HepG2 (cell line): ENCODE measurements around the gene ABHD4. TPM values are rescaled to one million over a fixed set of nuclear protein-coding genes. Genes with fewer than 3 reads are reported as not detected.

Source experiments
- CCAR2 ChIP-seq: fragments of 200-400 bp; formaldehyde crosslinking; optimal IDR thresholded peaks from 2 replicates; pipeline ENCODE3; 2018; ENCODE audit warnings: low read depth, mild to moderate bottlenecking, low read length, moderate library complexity
- CHD2 ChIP-seq: IDR thresholded peaks from 2 replicates; pipeline ENCODE4 v1.6.1; 2011; ENCODE audit warnings: low read depth, low read length, improper control_type of control experiment
- CREM ChIP-seq, 2 experiments: sonication (generic) in 1 of 2; formaldehyde crosslinking in 1 of 2; IDR thresholded peaks; 2 replicates each; pipeline versions ENCODE4 v1.4.0 to v1.6.1; 2016 to 2020; ENCODE audit warnings: antibody characterized with exemption in 1 of 2, mild to moderate bottlenecking in 1 of 2, missing genetic modification reagents in 1 of 2
- MAX ChIP-seq: IDR thresholded peaks from 2 replicates; pipeline ENCODE4 v1.6.1; 2012; ENCODE audit warnings: inconsistent platforms
- PPARG ChIP-seq: conservative IDR thresholded peaks from 2 replicates; pipeline ENCODE4 v1.6.1; 2016; ENCODE audit warnings: missing biosample characterization, missing genetic modification reagents
- PRPF4 ChIP-seq: fragments of 200-400 bp; formaldehyde crosslinking; IDR thresholded peaks from 2 replicates; pipeline ENCODE4 v1.6.1; 2016; ENCODE audit warnings: low read length, low read depth; ENCODE audit not compliant: poor library complexity, severe bottlenecking
- RFX3 ChIP-seq: IDR thresholded peaks from 2 replicates; pipeline ENCODE4 v1.6.1; 2016; ENCODE audit warnings: missing biosample characterization, missing genetic modification reagents
- SAFB2 ChIP-seq: sonication (generic); formaldehyde crosslinking; IDR thresholded peaks from 2 replicates; pipeline ENCODE4 v1.5.1; 2020; ENCODE audit warnings: missing genetic modification reagents, low read depth, mild to moderate bottlenecking, borderline replicate concordance
- SOX5 ChIP-seq: IDR thresholded peaks from 2 replicates; pipeline ENCODE4 v1.6.1; 2016; ENCODE audit warnings: borderline replicate concordance
- SP140L ChIP-seq: sonication (generic); formaldehyde crosslinking; IDR thresholded peaks from 2 replicates; pipeline ENCODE4 v1.4.0; 2020; ENCODE audit warnings: missing genetic modification reagents, borderline replicate concordance
- SP5 ChIP-seq: IDR thresholded peaks from 2 replicates; pipeline ENCODE4 v1.6.1; 2016; ENCODE audit warnings: low read depth, borderline replicate concordance
- TFDP2 ChIP-seq: sonication (generic); formaldehyde crosslinking; IDR thresholded peaks from 2 replicates; pipeline ENCODE4 v1.4.0; 2020; ENCODE audit warnings: missing genetic modification reagents
- TOE1 ChIP-seq: sonication (generic); formaldehyde crosslinking; IDR thresholded peaks from 2 replicates; pipeline ENCODE4 v1.4.0; 2020; ENCODE audit warnings: mild to moderate bottlenecking, missing genetic modification reagents
- ZFP82 ChIP-seq: sonication (generic); formaldehyde crosslinking; IDR thresholded peaks from 2 replicates; pipeline ENCODE4 v1.5.1; 2020; ENCODE audit warnings: mild to moderate bottlenecking, missing genetic modification reagents, borderline replicate concordance
- ZNF10 ChIP-seq: sonication (generic); formaldehyde crosslinking; IDR thresholded peaks from 2 replicates; pipeline ENCODE4 v1.4.0; 2020; ENCODE audit warnings: mild to moderate bottlenecking, low read depth, missing genetic modification reagents, borderline replicate concordance
- ZNF234 ChIP-seq: sonication (generic); formaldehyde crosslinking; conservative IDR thresholded peaks from 2 replicates; pipeline ENCODE4 v1.5.1; 2020; ENCODE audit warnings: mild to moderate bottlenecking, missing genetic modification reagents
- ZNF276 ChIP-seq: sonication (generic); formaldehyde crosslinking; IDR thresholded peaks from 2 replicates; pipeline ENCODE4 v1.4.0; 2020; ENCODE audit warnings: mild to moderate bottlenecking, low read depth, missing genetic modification reagents
- ZNF337 ChIP-seq: sonication (generic); formaldehyde crosslinking; IDR thresholded peaks from 2 replicates; pipeline ENCODE4 v1.5.1; 2020; ENCODE audit warnings: missing genetic modification reagents, low read depth, mild to moderate bottlenecking, borderline replicate concordance
- ZNF367 ChIP-seq: sonication (generic); formaldehyde crosslinking; IDR thresholded peaks from 2 replicates; pipeline ENCODE4 v1.4.0; 2020; ENCODE audit warnings: missing genetic modification reagents, borderline replicate concordance
- ZNF430 ChIP-seq: sonication (generic); formaldehyde crosslinking; IDR thresholded peaks from 2 replicates; pipeline ENCODE4 v1.9.0; 2021; ENCODE audit warnings: mild to moderate bottlenecking, missing genetic modification reagents
- ZNF503 ChIP-seq: sonication (generic); formaldehyde crosslinking; IDR thresholded peaks from 2 replicates; pipeline ENCODE4 v1.4.0; 2020; ENCODE audit warnings: missing genetic modification reagents
- ZNF562 ChIP-seq: sonication (generic); formaldehyde crosslinking; IDR thresholded peaks from 2 replicates; pipeline ENCODE4 v1.8.0; 2022; ENCODE audit warnings: missing genetic modification reagents, borderline replicate concordance
- ZNF644 ChIP-seq: IDR thresholded peaks from 2 replicates; pipeline ENCODE4 v1.6.1; 2016; ENCODE audit warnings: low read depth
- ZSCAN20 ChIP-seq: sonication (generic); formaldehyde crosslinking; IDR thresholded peaks from 2 replicates; pipeline ENCODE4 v1.4.0; 2020; ENCODE audit warnings: missing genetic modification reagents, mild to moderate bottlenecking, borderline replicate concordance
- ZSCAN22 ChIP-seq: sonication (generic); formaldehyde crosslinking; IDR thresholded peaks from 2 replicates; pipeline ENCODE4 v1.4.0; 2020; ENCODE audit warnings: mild to moderate bottlenecking, missing genetic modification reagents
- polyA plus RNA-seq, 8 experiments: library from polyadenylated mRNA; depleted of rRNA in 3 of 8; stranded (reverse) in 7 of 8; unstranded in 1 of 8; fragments of >200 nt; fragmentation: Illumina TruSeq in 4 of 8; extraction: Trizol in 4 of 8; gene quantifications; 2 replicates each; pipeline versions ENCODE4 v1.2.1 to v1.2.3, GENCODE V29; 2011 to 2016; ENCODE audit warnings: low read depth in 4 of 8, missing spikeins in 1 of 8, mixed read lengths in 1 of 8; ENCODE audit not compliant: insufficient read depth in 1 of 8
- total RNA-seq, 5 experiments: library from RNA; depleted of rRNA; stranded (reverse); fragments of >200 nt; fragmentation: Illumina TruSeq; extraction: Trizol; gene quantifications; 2 replicates each; pipeline ENCODE4 v1.2.3, GENCODE V29; 2016; ENCODE audit warnings: low read depth in 1 of 5

Gene ABHD4
- total and polyA plus RNA-seq, 2 of the 13 experiments (the other 11 are each of a cell fraction or from before 2014, with no cell fraction given): 16.1 to 47.5 TPM

GRCh38 chr14:22598099-22598895, at the start of gene ABHD4 (continued):
- TF ChIP-seq ZNF503 (CRISPR knock-in tag) (0 out of 2 replicates have a peak, but pooled peaks have one; percentile 16), TOE1 (CRISPR knock-in tag) (no peak), MAX (peak; percentile 88), ZSCAN22 (CRISPR knock-in tag) (peak; percentile 51; the same call in 1 of the 2 replicates), CREM (IDR thresholded peaks at IDR 0.05) (0 out of 2 replicates have a peak, but pooled peaks have one; percentile 37), CREM (CRISPR knock-in tag; IDR thresholded peaks at IDR 0.05) (no peak; the same call in 1 of the 2 replicates), ZNF430 (CRISPR knock-in tag) (peak; percentile 88), ZNF337 (CRISPR knock-in tag) (peak; percentile 88; the same call in 1 of the 2 replicates), RFX3 (CRISPR knock-in tag) (no peak; the same call in 1 of the 2 replicates), PPARG (CRISPR knock-in tag) (peak; percentile 68; the same call in 1 of the 2 replicates), SP140L (CRISPR knock-in tag) (no peak), PRPF4 (no peak), CHD2 (no peak), ZNF562 (CRISPR knock-in tag) (no peak), ZFP82 (0 out of 2 replicates have a peak, but pooled peaks have one; percentile 13), ZNF367 (no peak), ZNF10 (no peak), TFDP2 (peak; percentile 80), ZNF276 (CRISPR knock-in tag) (peak; percentile 13; the same call in 1 of the 2 replicates), SAFB2 (CRISPR knock-in tag) (peak; percentile 82), ZNF644 (CRISPR knock-in tag) (peak; percentile 11; the same call in 1 of the 2 replicates), CCAR2 (no peak), SOX5 (no peak; the same call in 1 of the 2 replicates), ZNF234 (no peak), SP5 (CRISPR knock-in tag) (peak; percentile 82; the same call in 1 of the 2 replicates), ZSCAN20 (CRISPR knock-in tag) (no peak; the same call in 1 of the 2 replicates)
